ENCODE results near the gene SAMD10. TPM values are rescaled to one million over a fixed set of nuclear protein-coding genes. Genes with fewer than 3 reads are reported as not detected.

SAMD10 gene
- total and polyA plus RNA-seq, 2 of the 8 experiments (the other 6 are each of a cell fraction or from before 2014, with no cell fraction given): 3.0 to 5.2 TPM

- H3K27ac ChIP-seq (ENCODE audit: low read depth, low read length): no peak overlapping the region
- H3K56ac ChIP-seq (replicated peaks; ENCODE audit: insufficient read length, low read depth, low read length): no peak overlapping the region
- no peak overlapping the region for H2BK20ac ChIP-seq (ENCODE audit: low read length)
- H3K4me3 ChIP-seq (ENCODE audit: extremely low read depth in 1 of 4, insufficient read depth in 2 of 4, low read depth in 3 of 4, low read length in 4 of 4): no peak overlapping the region
- ChIA-PET POLR2A (ENCODE audit: partially characterized antibody) (interaction anchor here (0.6 kb wide), 1 partner anchor 8 kb away, joined by 4 read pairs; no protein-coding TSS in a partner anchor), CTCF (ENCODE audit: partially characterized antibody) (interaction anchor here (0.6 kb wide), 1 partner anchor 130 kb away, joined by 4 read pairs; no protein-coding TSS in a partner anchor)
- TF ChIP-seq CTCF (IDR thresholded peaks at IDR 0.05; ENCODE audit: control extremely low read depth in 1 of 3, insufficient read depth in 1 of 3, low read depth in 1 of 3, low read length in 3 of 3) (no peak), CREB1 (IDR thresholded peaks at IDR 0.05) (no peak), SIRT6 (IDR thresholded peaks at IDR 0.05; ENCODE audit: low read length) (no peak), NRF1 (IDR thresholded peaks at IDR 0.05; ENCODE audit: low read depth, low read length) (no peak), BACH1 (IDR thresholded peaks at IDR 0.05; ENCODE audit: low read length) (no peak), RAD21 (IDR thresholded peaks at IDR 0.05 in 1 of 2, conservative IDR thresholded peaks at IDR 0.05 in 1 of 2; ENCODE audit: low read depth in 2 of 2, low read length in 2 of 2) (no peak), ATF3 (IDR thresholded peaks at IDR 0.05; ENCODE audit: insufficient read depth, low read depth, low read length) (no peak), JUN (IDR thresholded peaks at IDR 0.05; ENCODE audit: low read depth, low read length) (no peak)
- no peak overlapping the region for H3K4me2 ChIP-seq (ENCODE audit: insufficient read depth in 1 of 2, low read depth in 2 of 2, low read length in 2 of 2)
- peaks cover 0 to 46% of the 10 kb centered on the region in 2 experiments; a peak in 1 of 4 replicates for H3K79me2 ChIP-seq (ENCODE audit: control insufficient read depth in 1 of 2, insufficient read depth in 2 of 2, low read length in 2 of 2)
- peaks cover 31 to 47% of the 10 kb centered on the region in 2 experiments for H4K20me1 ChIP-seq (replicated peaks in 1 of 2; ENCODE audit: control insufficient read depth in 1 of 2, insufficient read depth in 2 of 2, low read length in 2 of 2)
- H4K5ac ChIP-seq (ENCODE audit: insufficient read length, low read depth, low read length): no peak overlapping the region
- H3K4ac ChIP-seq (replicated peaks; ENCODE audit: insufficient read length, low read depth, low read length): no peak overlapping the region
- peaks cover 3 to 21% (median 12%) of the 10 kb centered on the region in 4 experiments; a peak in 5 of 8 replicates for H3K36me3 ChIP-seq (ENCODE audit: control insufficient read depth in 2 of 4, insufficient read depth in 4 of 4, low read length in 3 of 4)
- DNase-seq (ENCODE audit: low read depth in 1 of 2, low spot score in 2 of 2) (no peak), FAIRE-seq (no peak)
- H2AFZ ChIP-seq (ENCODE audit: low read length): no peak overlapping the region
- no peak overlapping the region for H3K18ac ChIP-seq (ENCODE audit: extremely low read depth, low read length)
- no peak overlapping the region for H2BK15ac ChIP-seq (ENCODE audit: low read length)
- H3K23ac ChIP-seq (ENCODE audit: insufficient read length): no peak overlapping the region
- WGBS, 2 experiments (ENCODE audit: extremely low coverage in 1 of 2, insufficient coverage in 1 of 2, insufficient read length in 1 of 2, insufficient replicate concordance in 2 of 2, low coverage in 1 of 2, low lambda C conversion rate in 2 of 2, missing lambda C conversion rate in 1 of 2): 95% methylated on average over 36 of the region's 39 CpGs; no CpG with 5 or more reads in 1 of the 2 experiments
- no peak overlapping the region for H4K8ac ChIP-seq (ENCODE audit: extremely low read depth, insufficient read depth, low read length)
- no peak overlapping the region for H2BK120ac ChIP-seq (replicated peaks; ENCODE audit: low read depth, low read length)
- no peaks in the 10 kb centered on the region for H3K9me3 ChIP-seq (ENCODE audit: insufficient read depth in 2 of 2, low read depth in 1 of 2, low read length in 1 of 2)
- no peak overlapping the region for H2AK5ac ChIP-seq (ENCODE audit: low read depth, low read length)
- H4K91ac ChIP-seq (replicated peaks; ENCODE audit: insufficient read length, low read length): no peak overlapping the region
- H2BK5ac ChIP-seq (ENCODE audit: low read depth, low read length): no peak overlapping the region
- H2BK12ac ChIP-seq (ENCODE audit: low read depth, low read length): no peak overlapping the region
- peaks cover 18% of the 10 kb centered on the region for H3K79me1 ChIP-seq (ENCODE audit: low read depth, low read length)
- no peaks in the 10 kb centered on the region for H3K27me3 ChIP-seq (replicated peaks in 1 of 4; ENCODE audit: control insufficient read depth in 3 of 4, extremely low read depth in 1 of 4, insufficient read depth in 3 of 4, low read length in 3 of 4)
- peaks cover 5% of the 10 kb centered on the region for H3K23me2 ChIP-seq (ENCODE audit: low read depth, low read length)
- no peak overlapping the region for H3K9ac ChIP-seq (replicated peaks in 1 of 4; ENCODE audit: extremely low read depth in 1 of 4, low read depth in 3 of 4, low read length in 3 of 4)
- H3K4me1 ChIP-seq (replicated peaks in 1 of 4; ENCODE audit: control insufficient read depth in 3 of 4, insufficient read depth in 4 of 4, low read length in 3 of 4): peaks cover 0 to 31% (median 20%) of the 10 kb centered on the region in 4 experiments; a peak in 6 of 7 replicates
- no peak overlapping the region for H3K14ac ChIP-seq (ENCODE audit: insufficient read length)
Observed at GRCh38 chr20:63945921-63946920, 33.2 kb downstream of the SAMD10 start.

All from H1 (cell line).